AG09309 (cell line): Measurements from ENCODE around the gene SLC41A3.
"Not testable (repeated sequence)": the region's sequence is repeated elsewhere in the genome, so short reads cannot be mapped to it uniquely, and the experiment has no call there.

Experiments used
- DNase-seq: peaks from one replicate; pipeline ENCODE4 v3.0.0-alpha.2; 2010; ENCODE audit warnings: low read depth
- H3K4me3 ChIP-seq: 2 replicates; pipeline ENCODE4 v1.5.1; 2011; ENCODE audit warnings: mild to moderate bottlenecking, low read depth, low read length, moderate library complexity; ENCODE audit not compliant: control insufficient read depth
- CTCF ChIP-seq: IDR thresholded peaks from 2 replicates; pipeline ENCODE4 v1.5.1; 2011; ENCODE audit warnings: mild to moderate bottlenecking, low read depth, low read length, inconsistent platforms; ENCODE audit not compliant: insufficient read depth, control insufficient read depth; ENCODE audit errors: missing control alignments

SLC41A3 gene

GRCh38 chr3:126070146-126070545 is 13.8 kb downstream of the SLC41A3 start:
- no peak for DNase-seq
- H3K4me3 ChIP-seq: no peak overlapping the region
- no peak for TF ChIP-seq CTCF

- no peak overlapping the region for H3K4me3 ChIP-seq
- no peak for TF ChIP-seq CTCF
- no peak for DNase-seq
These were observed 16.0 kb downstream of the SLC41A3 start for GRCh38 chr3:126067959-126068358.

GRCh38 chr3:126066676-126067075 is 17.2 kb downstream of the SLC41A3 start:
- not testable (repeated sequence) for DNase-seq, H3K4me3 ChIP-seq

- TF ChIP-seq CTCF: no peak
- no peak for DNase-seq
- no peak overlapping the region for H3K4me3 ChIP-seq
These were observed 18.0 kb downstream of the SLC41A3 start for GRCh38 chr3:126065876-126066275.

- H3K4me3 ChIP-seq: no peak overlapping the region
- DNase-seq: no peak
- TF ChIP-seq CTCF: no peak
These were observed 19.2 kb downstream of the SLC41A3 start for GRCh38 chr3:126064627-126065258.

- TF ChIP-seq CTCF: no peak
- no peak overlapping the region for H3K4me3 ChIP-seq
- no peak for DNase-seq
These were observed 20.5 kb downstream of the SLC41A3 start for GRCh38 chr3:126063358-126063965.

- TF ChIP-seq CTCF: no peak
These were observed 22.5 kb downstream of the SLC41A3 start for GRCh38 chr3:126061301-126062032.

More at GRCh38 chr3:126061301-126062032, 22.5 kb downstream of the SLC41A3 start:
- no peak for DNase-seq
- no peak overlapping the region for H3K4me3 ChIP-seq
